Ishikawa (cell line): ENCODE data around the gene CHST10.

Source experiments
- CEBPB ChIP-seq: IDR thresholded peaks from 2 replicates; pipeline ENCODE4 v1.6.1; 2012
- NFIC ChIP-seq: IDR thresholded peaks from 2 replicates; pipeline ENCODE4 v1.6.1; 2012
- TAF1 ChIP-seq: IDR thresholded peaks from 2 replicates; pipeline ENCODE4 v1.6.1; 2012; ENCODE audit warnings: low read depth, mild to moderate bottlenecking
- TEAD4 ChIP-seq: IDR thresholded peaks from 2 replicates; pipeline ENCODE4 v1.6.1; 2012
- USF1 ChIP-seq: IDR thresholded peaks from 2 replicates; pipeline ENCODE4 v1.6.1; 2012

GRCh38 chr2:100388703-100389102, 28.8 kb downstream of the CHST10 start:
- TF ChIP-seq NFIC (no peak), TAF1 (no peak), USF1 (no peak), TEAD4 (no peak), CEBPB (no peak)
